KOPT-K1 (cell line): ENCODE data around the gene VWA2.

Experiments used
- H3K27ac ChIP-seq: fragments of 200-600 bp; sonication (generic); 2 replicates; pipeline ENCODE4 v1.5.1; 2016; ENCODE audit warnings: antibody characterized with exemption, mild to moderate bottlenecking, low read depth, low read length; ENCODE audit not compliant: poor library complexity, severe bottlenecking
- H3K36me3 ChIP-seq: fragments of 200-600 bp; sonication (generic); 2 replicates; pipeline ENCODE4 v1.5.1; 2017; ENCODE audit warnings: antibody characterized with exemption, mild to moderate bottlenecking, low read length, moderate library complexity; ENCODE audit not compliant: insufficient read depth
- H3K9me3 ChIP-seq: fragments of 200-600 bp; sonication (generic); 2 replicates; pipeline ENCODE4 v1.5.1; 2017; ENCODE audit warnings: antibody characterized with exemption, low read length, mild to moderate bottlenecking; ENCODE audit not compliant: insufficient read depth, poor library complexity, severe bottlenecking

Gene VWA2

GRCh38 chr10:114308531-114309363 lies 69.7 kb downstream of the VWA2 start:
- Histone ChIP-seq H3K36me3 (no peaks in the 10 kb centered on the region), H3K9me3 (no peaks in the 10 kb centered on the region), H3K27ac (no peak overlapping the region)

DNA sequence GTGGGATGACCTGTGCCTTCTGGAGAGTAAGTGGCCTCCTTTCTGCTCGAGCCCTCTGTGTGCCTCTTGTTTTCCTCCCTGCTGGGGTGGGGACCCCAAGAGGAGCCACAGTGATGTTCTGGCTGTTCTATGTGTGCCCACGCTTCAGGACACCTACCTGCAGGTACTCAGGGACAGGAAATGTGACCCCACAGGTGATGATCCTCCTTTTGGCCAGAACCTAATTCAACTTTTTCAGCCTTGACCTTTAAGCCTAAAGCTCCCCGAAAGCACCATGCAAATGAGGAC lies 70.3 kb downstream of the VWA2 start:
- H3K27ac ChIP-seq: no peak overlapping the region
- no peaks in the 10 kb centered on the region for H3K36me3 ChIP-seq
- H3K9me3 ChIP-seq: no peaks in the 10 kb centered on the region

DNA sequence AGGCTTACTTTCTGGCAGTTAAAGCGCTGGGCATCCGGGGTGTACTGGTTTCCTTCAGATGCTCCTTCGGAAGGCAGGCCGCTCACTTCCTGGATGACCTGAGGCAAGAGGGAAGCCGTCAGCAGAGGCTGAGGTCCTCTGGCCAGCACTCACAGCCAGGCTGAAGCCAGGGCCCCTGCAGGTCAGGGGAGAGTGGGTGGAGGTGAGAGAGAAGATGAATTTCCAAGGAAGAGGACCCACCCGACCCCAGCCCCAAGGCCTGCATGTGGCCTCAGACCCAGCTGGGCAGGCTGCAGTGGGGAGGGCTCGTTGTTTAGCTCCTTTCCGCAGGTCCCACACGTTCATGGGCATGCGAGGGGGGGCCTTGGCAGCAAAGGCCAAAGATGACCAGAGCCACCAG lies 71.3 kb downstream of the VWA2 start:
- no peaks in the 10 kb centered on the region for H3K36me3 ChIP-seq
- H3K27ac ChIP-seq: no peak overlapping the region
- H3K9me3 ChIP-seq: no peaks in the 10 kb centered on the region

GRCh38 chr10:114311023-114311422 lies 72.0 kb downstream of the VWA2 start:
- no peaks in the 10 kb centered on the region for H3K36me3 ChIP-seq
- no peaks in the 10 kb centered on the region for H3K9me3 ChIP-seq
- H3K27ac ChIP-seq: no peak overlapping the region

DNA sequence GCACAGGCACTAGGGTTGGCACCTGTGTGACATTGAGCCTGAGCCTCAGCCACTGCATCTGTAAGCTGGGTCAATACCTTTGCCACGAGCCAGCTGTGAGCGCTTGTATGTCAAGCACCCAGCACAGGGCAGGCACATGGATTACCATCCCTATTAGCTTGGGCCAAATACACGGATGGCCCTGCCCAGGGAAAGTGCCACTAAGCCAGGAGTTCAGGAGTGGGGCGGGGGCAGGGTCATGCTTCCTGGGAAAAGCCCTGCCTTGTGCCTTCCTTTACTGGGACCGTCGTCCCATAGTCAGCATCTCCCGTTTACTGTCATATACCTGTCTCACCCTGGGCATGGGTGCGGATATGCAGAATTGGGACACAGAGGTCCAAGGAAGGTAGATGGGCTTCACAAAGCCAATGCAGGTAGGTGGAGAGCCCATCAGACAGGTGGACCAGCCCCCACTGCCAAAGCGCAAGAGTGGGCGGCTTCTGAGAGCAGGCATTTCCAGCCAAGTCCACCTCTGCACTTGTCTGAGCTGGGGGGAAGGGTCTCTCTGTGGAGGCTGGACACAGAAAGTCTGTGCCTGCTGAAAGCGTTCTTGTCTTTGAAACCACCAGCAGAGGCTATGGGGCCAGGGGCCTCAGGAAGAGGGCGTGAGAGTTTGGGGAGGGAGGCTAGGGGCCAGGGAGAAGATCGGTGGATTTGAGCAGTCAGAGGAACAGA lies 72.6 kb downstream of the VWA2 start:
- Histone ChIP-seq H3K9me3 (no peaks in the 10 kb centered on the region), H3K36me3 (no peaks in the 10 kb centered on the region), H3K27ac (no peak overlapping the region)

DNA sequence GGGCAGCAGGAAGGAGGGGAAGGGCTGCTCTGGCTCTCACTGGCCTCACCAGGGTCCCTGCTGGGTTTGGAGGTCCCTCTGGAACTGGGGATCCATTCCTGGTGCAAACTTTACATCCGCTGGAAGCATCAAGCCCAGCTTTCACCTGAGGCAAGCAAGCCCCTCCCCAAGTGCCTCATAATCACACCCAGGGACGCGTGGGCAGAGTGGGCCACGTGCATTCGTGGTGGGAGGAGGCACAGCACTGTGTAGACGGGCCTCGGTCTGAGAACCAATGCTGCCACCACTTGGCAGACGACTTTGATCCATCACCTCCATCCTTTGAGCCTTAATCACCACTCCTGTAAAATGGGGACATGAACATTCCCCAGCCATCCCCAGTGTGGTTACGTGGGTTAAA lies 74.1 kb downstream of the VWA2 start:
- no peaks in the 10 kb centered on the region for H3K36me3 ChIP-seq
- H3K27ac ChIP-seq: no peak overlapping the region
- no peaks in the 10 kb centered on the region for H3K9me3 ChIP-seq

DNA sequence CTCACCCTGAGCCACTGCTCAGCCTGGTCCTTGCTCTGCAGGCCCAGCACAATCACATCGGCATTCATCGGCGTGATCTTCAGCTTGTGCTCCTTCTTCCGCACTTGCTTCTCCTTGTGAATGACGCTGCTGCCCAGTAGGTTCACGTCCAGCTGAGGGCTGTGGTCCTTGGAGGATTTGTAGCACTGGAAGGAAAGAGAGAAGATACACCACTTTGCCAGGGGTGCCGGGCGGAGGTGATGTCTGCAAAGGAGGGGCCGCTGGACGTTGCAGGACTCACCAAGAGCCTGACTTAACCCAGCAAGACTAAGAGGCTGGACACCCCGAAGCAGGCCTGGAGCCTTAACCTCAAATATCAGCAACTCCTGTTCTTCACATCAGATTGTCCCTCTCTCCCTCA lies 74.8 kb downstream of the VWA2 start:
- H3K9me3 ChIP-seq: no peaks in the 10 kb centered on the region
- H3K36me3 ChIP-seq: no peaks in the 10 kb centered on the region
- H3K27ac ChIP-seq: no peak overlapping the region

DNA sequence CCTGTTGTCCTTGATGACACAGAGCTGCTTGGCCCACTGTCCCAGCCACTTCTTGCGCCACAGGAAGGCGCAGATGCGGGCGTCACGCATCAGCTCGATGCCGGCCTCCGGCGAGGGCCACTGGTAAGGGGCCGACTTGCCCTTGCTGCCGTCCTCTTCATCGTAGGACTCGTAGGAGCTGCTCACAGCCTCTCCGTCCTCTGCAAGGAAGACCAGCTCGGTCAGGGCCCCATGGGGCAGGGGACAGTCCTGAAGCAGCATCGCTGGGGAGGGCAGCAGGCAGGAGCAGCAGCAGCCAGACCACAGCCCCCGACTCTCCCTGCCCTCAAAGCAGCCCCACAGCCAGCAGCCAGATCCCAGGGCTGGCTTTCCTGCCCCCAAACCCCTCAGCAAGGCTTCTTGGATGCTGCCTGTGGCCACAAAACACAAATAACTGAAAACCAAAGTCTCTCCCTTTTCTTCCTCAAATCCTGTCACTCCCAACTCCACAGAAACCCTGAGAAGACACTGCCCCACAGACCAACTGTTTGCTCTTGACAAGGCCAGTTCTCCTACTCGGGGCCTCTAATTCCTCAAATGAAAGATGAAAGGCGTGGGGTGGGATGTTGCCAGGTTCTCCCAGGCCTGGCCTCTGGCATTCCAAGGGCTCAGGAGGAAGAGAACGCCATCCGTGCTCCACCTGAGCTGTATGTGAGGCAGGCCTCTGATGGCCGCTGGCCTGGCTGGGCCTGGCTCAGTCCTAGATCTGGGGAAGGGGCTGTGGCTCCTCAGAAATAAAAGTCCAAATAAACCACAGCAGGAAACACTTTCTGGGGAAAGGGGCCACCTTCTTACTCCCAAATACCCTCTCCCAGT lies 76.7 kb downstream of the VWA2 start:
- H3K9me3 ChIP-seq: no peaks in the 10 kb centered on the region
- no peaks in the 10 kb centered on the region for H3K36me3 ChIP-seq
- H3K27ac ChIP-seq: no peak overlapping the region

DNA sequence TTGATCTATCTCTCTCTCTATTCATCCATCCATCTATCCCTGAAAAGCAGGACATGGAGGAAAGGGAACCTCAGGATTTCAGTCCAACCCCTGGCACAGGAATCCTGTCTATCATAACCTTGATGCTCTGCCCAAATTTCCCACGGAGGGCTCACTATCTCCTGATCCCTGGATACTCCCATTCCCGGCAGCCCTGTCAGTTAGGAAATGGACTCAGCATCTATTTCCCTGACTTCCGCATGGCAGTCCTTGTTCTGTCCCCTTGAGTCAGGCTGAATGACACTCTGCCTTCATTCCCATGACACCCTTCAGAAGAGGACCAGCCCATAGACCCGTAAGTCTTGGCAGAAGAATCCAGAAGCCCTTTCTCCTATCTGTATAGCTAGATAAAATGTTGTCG lies 77.7 kb downstream of the VWA2 start:
- Histone ChIP-seq H3K36me3 (no peaks in the 10 kb centered on the region), H3K9me3 (no peaks in the 10 kb centered on the region), H3K27ac (no peak overlapping the region)

- Histone ChIP-seq H3K9me3 (no peaks in the 10 kb centered on the region), H3K27ac (no peak overlapping the region), H3K36me3 (no peaks in the 10 kb centered on the region)
Measured at GRCh38 chr10:114319406-114320248, 80.6 kb downstream of the VWA2 start.

DNA sequence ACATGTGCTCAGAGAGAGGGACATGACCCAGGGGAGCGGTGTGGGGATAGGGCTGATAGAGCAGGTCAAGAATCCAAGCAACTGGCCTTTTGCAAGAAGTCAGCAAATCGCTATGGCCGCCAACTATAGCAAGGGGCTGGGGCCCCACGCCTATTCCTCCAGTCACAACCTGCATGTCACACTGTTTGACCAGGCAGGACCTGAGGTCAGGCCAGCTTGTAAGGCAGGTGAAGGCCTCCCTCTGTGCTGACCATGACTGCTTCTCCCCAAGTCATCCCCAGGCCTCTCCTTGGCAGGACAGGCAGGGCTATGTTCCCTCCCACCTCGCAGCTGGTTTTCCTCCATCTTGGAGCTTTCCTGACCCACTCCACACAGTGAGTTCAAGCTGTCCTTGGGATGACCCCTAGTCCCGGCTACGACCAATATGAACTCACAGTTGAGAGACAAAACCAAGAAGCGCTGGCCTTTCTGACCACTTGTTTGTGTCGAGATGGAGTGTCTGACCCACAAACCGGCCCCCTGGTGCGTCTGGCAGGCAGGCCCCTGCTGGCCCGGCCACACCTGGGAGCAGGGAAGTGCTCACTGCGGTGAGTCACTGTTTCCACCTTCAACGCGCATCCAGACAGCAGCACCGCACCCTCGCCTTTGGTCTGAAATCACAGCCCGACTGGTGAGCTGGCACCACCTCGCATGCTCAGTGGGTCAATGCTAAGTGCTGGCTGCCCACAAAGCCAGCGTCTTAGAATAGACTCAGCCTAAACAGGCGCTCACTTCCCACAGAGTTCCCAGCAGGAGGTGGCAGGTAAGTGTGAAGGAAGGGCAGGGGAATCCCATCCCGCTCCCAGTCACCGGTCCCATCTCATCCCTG lies 81.4 kb downstream of the VWA2 start:
- Histone ChIP-seq H3K36me3 (no peaks in the 10 kb centered on the region), H3K9me3 (no peaks in the 10 kb centered on the region), H3K27ac (no peak overlapping the region)

- H3K27ac ChIP-seq: no peak overlapping the region
- H3K36me3 ChIP-seq: no peaks in the 10 kb centered on the region
Measured at GRCh38 chr10:114322344-114322743, 83.3 kb downstream of the VWA2 start.

GRCh38 chr10:114323023-114323422 lies 84.0 kb downstream of the VWA2 start:
- no peaks in the 10 kb centered on the region for H3K9me3 ChIP-seq
- H3K36me3 ChIP-seq: no peaks in the 10 kb centered on the region
- no peak overlapping the region for H3K27ac ChIP-seq

More at GRCh38 chr10:114322344-114322743, 83.3 kb downstream of the VWA2 start:
- no peaks in the 10 kb centered on the region for H3K9me3 ChIP-seq

GRCh38 chr10:114326795-114327194 lies 87.7 kb downstream of the VWA2 start:
- Histone ChIP-seq H3K9me3 (no peaks in the 10 kb centered on the region), H3K36me3 (no peaks in the 10 kb centered on the region), H3K27ac (no peak overlapping the region)
